GM18502 (cell line): ENCODE data around the gene ANKRD52.

Experiments
- ATAC-seq: cut with Tn5 transposase; IDR thresholded peaks from one replicate; pipeline ENCODE4 v1.9.1; 2021; ENCODE audit warnings: mild to moderate bottlenecking; ENCODE audit not compliant: unreplicated experiment, poor library complexity

Gene ANKRD52

DNA sequence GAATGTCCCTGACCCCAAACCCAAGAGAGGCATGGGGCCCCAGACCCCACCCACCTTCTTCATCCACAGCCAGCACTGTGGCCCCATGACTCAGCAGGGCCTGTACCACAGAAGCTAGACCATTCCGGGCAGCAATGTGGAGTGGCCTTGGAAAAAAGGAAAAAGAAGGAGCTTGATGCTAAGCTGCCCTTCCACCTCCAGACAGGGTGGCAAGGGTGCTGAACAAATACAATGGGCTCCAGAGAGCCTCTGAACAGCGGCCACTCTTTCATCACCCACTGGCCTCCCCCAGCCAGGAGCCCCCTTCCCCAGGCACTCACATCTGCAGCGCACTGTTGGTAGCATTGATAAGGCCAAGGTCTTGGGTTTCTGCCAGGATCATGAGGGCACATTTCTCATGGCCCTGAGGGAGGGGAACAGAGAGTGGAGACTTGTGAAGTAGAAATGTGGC is 14.4 kb downstream of the ANKRD52 start:
- no peak for ATAC-seq

- no peak for ATAC-seq
These were observed 15.2 kb downstream of the ANKRD52 start for GRCh38 chr12:56242986-56243385.

GRCh38 chr12:56241424-56242303 is 16.5 kb downstream of the ANKRD52 start:
- no peak for ATAC-seq

- ATAC-seq: no peak
These were observed 20.6 kb downstream of the ANKRD52 start for GRCh38 chr12:56237552-56237951.

DNA sequence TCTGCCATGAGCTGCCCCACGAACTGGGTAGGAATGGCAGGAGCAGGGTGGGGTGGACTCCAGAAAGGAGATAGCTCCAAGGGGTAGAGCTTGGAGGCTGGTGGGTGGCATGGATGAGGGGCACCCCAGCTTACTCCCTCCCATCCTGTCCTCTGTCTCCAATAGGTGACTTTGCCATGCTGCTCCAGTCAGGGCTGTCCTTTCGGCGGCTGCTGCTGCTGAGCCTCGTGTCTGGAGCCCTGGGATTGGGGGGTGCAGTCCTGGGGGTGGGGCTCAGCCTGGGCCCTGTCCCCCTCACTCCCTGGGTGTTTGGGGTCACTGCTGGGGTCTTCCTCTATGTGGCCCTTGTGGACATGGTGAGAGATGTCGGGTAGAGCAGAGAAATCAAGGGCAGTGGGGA is 21.2 kb downstream of the ANKRD52 start:
- ATAC-seq: no peak

GRCh38 chr12:56236091-56236490 is 22.1 kb downstream of the ANKRD52 start:
- no peak for ATAC-seq

DNA sequence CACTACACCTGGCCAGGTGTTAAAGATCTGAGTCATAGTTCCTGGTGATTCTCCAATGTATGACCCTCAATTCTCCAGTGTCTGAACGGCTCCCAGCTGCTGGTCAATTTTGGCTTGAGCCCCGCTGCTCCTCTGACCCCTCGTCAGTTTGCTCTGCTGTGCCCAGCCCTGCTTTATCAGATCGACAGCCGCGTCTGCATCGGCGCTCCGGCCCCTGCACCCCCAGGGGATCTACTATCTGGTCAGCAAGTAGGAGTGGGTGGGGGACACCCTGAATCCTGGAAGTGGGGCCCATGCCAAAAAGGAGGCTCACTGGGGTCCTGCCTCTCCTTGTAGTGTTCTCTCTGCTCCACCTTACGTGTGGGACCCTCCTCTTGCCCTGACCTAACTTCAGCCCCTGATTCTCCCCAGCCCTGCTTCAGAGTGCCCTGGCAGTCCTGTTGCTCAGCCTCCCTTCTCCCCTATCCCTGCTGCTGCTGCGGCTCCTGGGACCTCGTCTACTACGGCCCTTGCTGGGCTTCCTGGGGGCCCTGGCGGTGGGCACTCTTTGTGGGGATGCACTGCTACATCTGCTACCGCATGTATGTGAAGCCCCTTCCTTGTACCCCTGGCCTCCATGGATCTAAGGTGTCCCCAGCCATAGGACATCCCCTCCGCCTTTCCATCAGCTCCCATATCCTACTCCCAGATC is 23.3 kb downstream of the ANKRD52 start:
- no peak for ATAC-seq

GRCh38 chr12:56231184-56231582 is 27.0 kb downstream of the ANKRD52 start:
- no peak for ATAC-seq

- no peak for ATAC-seq
These were observed 27.6 kb downstream of the ANKRD52 start for GRCh38 chr12:56230432-56231183.

GRCh38 chr12:56229916-56230431 is 28.2 kb downstream of the ANKRD52 start, which contains the start of gene SLC39A5:
Gene SLC39A5, plus strand, starts transcription at chr12:56230051. Its CDS starts 1,224 bp downstream, at chr12:56231275.
- no peak for ATAC-seq

- no peak for ATAC-seq
These were observed 29.1 kb downstream of the ANKRD52 start for GRCh38 chr12:56229082-56229481.

DNA sequence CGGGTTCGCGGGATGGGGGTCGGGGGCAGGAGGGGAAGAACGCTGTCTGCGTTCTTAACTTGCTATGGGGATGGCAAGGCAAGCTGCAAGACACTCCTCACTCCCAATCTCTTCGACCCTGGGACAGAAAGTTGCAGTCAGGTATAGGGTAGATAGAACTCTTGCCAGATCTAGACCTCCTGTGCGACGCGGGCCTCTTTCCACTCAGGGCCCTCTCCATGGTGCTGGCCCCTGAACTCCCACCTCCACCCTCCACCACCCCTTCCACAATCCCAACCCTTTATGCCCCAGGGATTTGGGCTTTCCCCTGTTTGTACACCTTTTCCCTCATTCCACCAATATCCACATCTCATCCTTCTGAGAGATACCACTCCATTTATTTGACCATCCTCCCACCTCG is 33.2 kb downstream of the ANKRD52 start:
- no peak for ATAC-seq

- peak; percentile 75 for ATAC-seq
These were observed 34.0 kb downstream of the ANKRD52 start, which contains the start of gene NABP2 for GRCh38 chr12:56224102-56224701. Gene NABP2, plus strand, starts transcription at chr12:56224342. Its CDS starts 515 bp downstream, at chr12:56224857.

DNA sequence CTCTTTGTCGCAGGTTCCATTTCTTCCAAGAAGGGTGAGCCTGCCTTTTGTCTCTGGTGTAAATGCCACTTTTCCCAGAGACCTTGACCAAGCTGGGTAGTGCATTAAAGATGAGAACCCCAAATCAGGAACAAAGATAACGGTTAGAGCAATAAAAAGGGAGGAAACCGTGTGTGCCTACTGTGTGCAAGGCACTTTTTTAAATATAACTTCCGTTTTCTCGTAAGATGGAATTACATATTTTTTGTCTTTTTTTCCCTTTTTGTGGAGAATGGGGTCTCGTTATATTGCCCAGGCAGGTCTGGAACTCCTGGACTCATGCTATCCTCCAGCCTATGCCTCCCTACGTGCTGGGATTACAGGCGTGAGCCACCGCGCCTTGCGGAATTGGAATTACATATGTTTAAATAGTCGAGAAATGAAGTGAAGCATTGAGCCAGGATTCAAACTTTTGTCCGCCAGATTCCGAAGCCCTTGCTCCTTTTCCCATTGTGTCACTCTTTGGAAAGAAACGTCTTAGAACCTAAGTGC is 34.5 kb downstream of the ANKRD52 start:
- ATAC-seq: no peak

DNA sequence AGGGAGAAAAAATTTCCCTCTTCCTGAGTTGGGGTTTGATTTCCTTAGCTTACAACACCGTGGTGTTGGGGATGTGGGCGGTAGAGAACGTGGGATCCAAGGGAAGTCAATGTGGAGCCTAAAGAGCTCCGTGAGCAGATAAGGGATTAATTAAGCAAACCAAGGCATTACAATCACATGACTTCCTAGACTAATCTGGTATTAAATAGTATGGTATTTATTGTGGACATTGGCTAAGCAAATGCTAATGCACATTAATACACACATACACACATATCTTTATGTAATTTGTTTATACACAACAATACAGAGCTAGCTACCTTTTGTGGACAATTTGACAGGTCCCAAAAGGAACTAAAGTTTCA is 35.7 kb downstream of the ANKRD52 start:
- ATAC-seq: no peak

DNA sequence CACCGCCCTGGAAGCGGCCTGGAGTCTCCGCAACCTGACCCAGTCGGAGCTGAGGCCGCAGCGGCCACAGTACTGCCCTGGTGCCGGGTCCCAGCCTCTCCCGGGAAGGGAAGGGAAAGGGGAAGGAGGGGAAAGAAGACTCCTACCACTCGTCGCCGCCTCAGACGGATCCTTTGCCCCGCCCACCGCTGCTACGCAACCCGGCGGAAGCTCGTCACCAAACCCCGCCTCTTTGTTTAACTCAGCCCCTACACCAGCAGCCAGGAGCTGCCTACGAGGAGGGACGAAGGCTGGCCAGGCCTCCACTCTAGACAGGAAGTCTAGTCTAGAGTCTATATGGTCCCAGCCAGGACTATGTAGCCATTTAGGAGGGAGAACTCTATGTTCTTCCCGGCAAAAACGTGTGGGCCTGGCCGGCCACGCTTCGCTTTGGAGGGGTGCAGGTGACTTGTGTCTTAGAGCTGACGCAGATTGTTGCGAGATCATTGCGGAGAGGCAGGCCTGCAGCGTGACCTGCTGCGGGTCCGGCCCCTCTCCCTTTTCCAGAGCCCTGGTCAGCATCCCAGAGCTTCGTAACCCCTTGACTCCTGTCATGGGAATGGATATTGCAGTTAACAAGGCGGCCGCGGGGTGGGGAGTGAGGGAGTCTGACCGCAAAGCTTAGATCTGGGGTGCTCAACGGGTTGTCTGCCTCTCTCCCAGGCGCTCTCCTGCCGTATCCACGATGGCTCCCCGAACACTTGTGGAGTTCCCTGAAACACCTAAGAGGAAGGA is 36.2 kb downstream of the ANKRD52 start, which contains the start of gene RNF41:
TSS of gene RNF41 (minus strand) at position 166 of the 774 bp plus-strand sequence. CDS start 7,875 bp downstream, outside the sequence.
- ATAC-seq: peak; percentile 83

DNA sequence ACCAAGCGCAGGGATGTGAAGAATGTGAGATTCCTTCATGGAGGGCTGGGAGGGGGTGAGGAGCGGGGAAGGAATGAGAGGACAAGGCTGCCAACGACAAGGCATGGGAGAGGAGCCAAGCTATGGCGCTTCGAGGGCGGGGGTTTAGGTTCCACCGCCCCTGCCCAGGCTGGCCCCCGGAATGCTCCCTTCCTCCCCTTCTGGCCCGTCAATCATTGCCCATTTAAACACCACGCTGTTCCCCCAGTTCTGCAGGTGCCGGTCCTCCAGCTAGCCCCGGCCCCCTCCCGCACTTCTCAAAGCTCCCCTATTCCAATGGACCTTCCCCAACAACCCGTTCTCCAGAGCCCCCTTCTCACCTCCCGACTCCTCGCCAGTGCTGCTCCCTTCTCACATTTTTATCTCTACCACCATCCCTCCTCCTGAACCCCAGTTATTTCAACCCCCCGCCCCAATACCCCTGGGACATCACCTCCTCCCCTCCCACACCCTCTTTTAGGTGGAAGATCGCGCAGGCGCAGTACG is 36.9 kb downstream of the ANKRD52 start:
- peak; percentile 29 for ATAC-seq

GRCh38 chr12:56220611-56221231 is 37.5 kb downstream of the ANKRD52 start:
- ATAC-seq: no peak
